K562 (cell line): ENCODE measurements around the gene MLLT6. TPM values are rescaled to one million over a fixed set of nuclear protein-coding genes. Genes with fewer than 3 reads are reported as not detected.

Source experiments
- FOXJ3 ChIP-seq: sonication (generic); formaldehyde crosslinking; IDR thresholded peaks from 2 replicates; pipeline ENCODE4 v1.4.0; 2020; ENCODE audit warnings: mild to moderate bottlenecking, missing genetic modification reagents
- GATAD2B ChIP-seq: fragments of 450-650 bp; IDR thresholded peaks from 2 replicates; pipeline ENCODE4 v1.6.1; 2017; ENCODE audit warnings: mild to moderate bottlenecking, borderline replicate concordance
- HDAC1 ChIP-seq, 2 experiments: fragments of 450-650 bp; IDR thresholded peaks; 2 replicates each; pipeline ENCODE4 v1.6.1; 2016 to 2017; ENCODE audit warnings: inconsistent platforms in 1 of 2, mild to moderate bottlenecking in 1 of 2, moderate library complexity in 1 of 2
- HDAC2 ChIP-seq: fragments of 450-650 bp; IDR thresholded peaks from 2 replicates; pipeline ENCODE4 v1.6.1; 2016; ENCODE audit warnings: mild to moderate bottlenecking
- HNRNPK ChIP-seq: fragments of 200-400 bp; formaldehyde crosslinking; IDR thresholded peaks from one replicate; pipeline ENCODE4 v1.6.1; 2018; ENCODE audit warnings: mild to moderate bottlenecking, low read depth, low read length; ENCODE audit not compliant: poor library complexity, severe bottlenecking
- MAZ ChIP-seq, 2 experiments: fragments of 450-650 bp in 1 of 2; sonication (generic) in 1 of 2; formaldehyde crosslinking; IDR thresholded peaks in 1 of 2; conservative IDR thresholded peaks in 1 of 2; 2 replicates each; pipeline versions ENCODE4 v1.4.0 to v1.5.0; 2020; ENCODE audit warnings: mild to moderate bottlenecking in 1 of 2, missing genetic modification reagents in 1 of 2
- MCM7 ChIP-seq, 2 experiments: fragments of 450-650 bp; IDR thresholded peaks; 2 replicates each; pipeline ENCODE4 v1.6.1; 2016 to 2018
- MECOM ChIP-seq: fragments of 250-450 bp; sonication (Bioruptor Pico); IDR thresholded peaks from 2 replicates; pipeline ENCODE4 v1.8.0; 2022; ENCODE audit warnings: inconsistent platforms
- MGA ChIP-seq: fragments of 450-650 bp; IDR thresholded peaks from 2 replicates; pipeline ENCODE4 v1.6.1; 2016; ENCODE audit warnings: mild to moderate bottlenecking, moderate library complexity
- POLR2H ChIP-seq: IDR thresholded peaks from 2 replicates; pipeline ENCODE4 v1.6.1; 2016; ENCODE audit warnings: missing genetic modification characterization, low read depth, mild to moderate bottlenecking, control low read depth, missing compliant biosample characterization, moderate library complexity
- ZNF253 ChIP-seq: fragments of 250-450 bp; sonication (Bioruptor Pico); conservative IDR thresholded peaks from 2 replicates; pipeline ENCODE4 v1.6.1; 2021; ENCODE audit warnings: mild to moderate bottlenecking
- ZNF282 ChIP-seq: sonication (generic); formaldehyde crosslinking; IDR thresholded peaks from 2 replicates; pipeline ENCODE4 v1.8.1; 2023; ENCODE audit warnings: missing genetic modification reagents
- ZNF644 ChIP-seq: fragments of 200-800 bp; sonication (Bioruptor generic); IDR thresholded peaks from 2 replicates; pipeline ENCODE4 v1.6.1; 2016; ENCODE audit warnings: low read depth, missing genetic modification characterization, missing compliant biosample characterization
- polyA plus RNA-seq, 8 experiments: library from polyadenylated mRNA; depleted of rRNA in 4 of 8; stranded (reverse) in 5 of 8; unstranded in 3 of 8; fragments of >200 nt; fragmentation: Nextera tagmentation in 2 of 8; fragmentation: Illumina TruSeq in 1 of 8; extraction: Ambion mirVana in 2 of 8; extraction: Trizol in 1 of 8; gene quantifications; 2 replicates each; pipeline versions ENCODE4 v1.2.1 to v1.2.3, GENCODE V29; 2011 to 2014; ENCODE audit warnings: inconsistent platforms in 1 of 8, missing spikeins in 1 of 8
- total RNA-seq, 7 experiments: library from RNA; depleted of rRNA in 6 of 7; stranded (reverse); fragments of >200 nt in 6 of 7; fragmentation: Illumina TruSeq in 2 of 7; extraction: Trizol in 2 of 7; gene quantifications; 2 replicates each; pipeline versions ENCODE4 v1.2.1 to v1.2.3, GENCODE V29; 2011 to 2021; ENCODE audit warnings: low replicate concordance in 1 of 7
- TF ChIP-seq, protein P1 (sequence below): fragments of 450-650 bp; formaldehyde crosslinking; conservative IDR thresholded peaks from 2 replicates; pipeline ENCODE4 v1.4.0; 2022; ENCODE audit warnings: mild to moderate bottlenecking, missing genetic modification characterization

Gene MLLT6
- total and polyA plus RNA-seq, 9 of the 15 experiments (the other 6 are each of a cell fraction or from before 2014, with no cell fraction given): 3.1 to 71.7 (median 30.0) TPM

DNA sequence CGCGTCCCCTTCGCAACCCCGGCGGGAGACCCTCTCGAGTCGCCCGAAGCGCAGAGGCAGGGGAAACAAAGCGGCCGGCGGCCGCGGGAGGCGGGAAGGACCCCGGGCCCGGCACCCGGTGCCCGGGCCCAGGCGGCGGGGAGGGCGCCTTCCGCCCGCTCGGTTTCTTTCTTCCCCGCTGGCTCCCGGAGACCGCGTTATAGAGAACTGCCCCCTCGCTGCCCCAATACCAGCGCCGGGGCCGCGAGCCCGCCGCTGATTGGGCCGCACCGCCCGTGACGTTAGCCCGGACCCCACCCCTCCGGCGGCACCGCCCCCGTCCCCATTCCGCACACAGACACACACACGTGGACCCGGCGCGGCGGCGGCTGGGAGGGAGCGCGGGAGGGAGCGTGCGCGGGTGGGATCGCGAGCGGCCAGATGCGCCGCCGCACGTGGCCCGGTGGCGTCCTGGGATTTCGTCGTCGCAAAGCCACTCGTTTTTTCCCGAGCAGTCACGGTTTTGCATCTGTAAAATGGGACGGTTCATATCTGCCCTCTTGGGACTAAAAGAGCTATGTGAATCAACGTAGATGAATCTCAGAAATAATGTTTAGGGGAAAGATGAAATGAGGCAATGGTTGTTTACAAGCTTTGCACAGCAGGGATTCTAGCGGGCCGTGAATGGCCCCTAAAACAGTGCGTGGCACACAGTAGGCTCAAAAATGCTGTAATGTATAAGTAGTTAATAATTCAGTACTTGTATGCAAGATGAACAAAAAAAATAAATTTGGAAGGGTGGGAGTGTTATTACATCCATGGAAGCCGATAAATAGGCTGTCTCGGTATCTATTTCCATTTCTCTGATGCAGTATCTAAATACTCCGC is 30.1 kb upstream of the MLLT6 start, which contains the start of gene EPOP (continued):
- TF ChIP-seq MGA (peak; percentile 96), HDAC1 (IDR thresholded peaks at IDR 0.05) (peak in 1 of 2 experiments; percentile 98; a peak in 3 of 4 replicates), MECOM (CRISPR knock-in tag) (0 out of 2 replicates have a peak, but pooled peaks have one; percentile 52), HDAC2 (peak; percentile 93), HNRNPK (no peak), POLR2H (no peak), GATAD2B (0 out of 2 replicates have a peak, but pooled peaks have one; percentile 50), MCM7 (IDR thresholded peaks at IDR 0.05) (no peak), ZNF253 (no peak), ZNF282 (CRISPR knock-in tag) (peak; percentile 68; the same call in 1 of the 2 replicates), MAZ (CRISPR knock-in tag; conservative IDR thresholded peaks at IDR 0.05 in 1 of 2, IDR thresholded peaks at IDR 0.05 in 1 of 2) (peak; percentile 38 to 90; a peak in 2 of 4 replicates), ZNF644 (tag) (no peak), FOXJ3 (no peak)
- TF ChIP-seq, protein P1, sequence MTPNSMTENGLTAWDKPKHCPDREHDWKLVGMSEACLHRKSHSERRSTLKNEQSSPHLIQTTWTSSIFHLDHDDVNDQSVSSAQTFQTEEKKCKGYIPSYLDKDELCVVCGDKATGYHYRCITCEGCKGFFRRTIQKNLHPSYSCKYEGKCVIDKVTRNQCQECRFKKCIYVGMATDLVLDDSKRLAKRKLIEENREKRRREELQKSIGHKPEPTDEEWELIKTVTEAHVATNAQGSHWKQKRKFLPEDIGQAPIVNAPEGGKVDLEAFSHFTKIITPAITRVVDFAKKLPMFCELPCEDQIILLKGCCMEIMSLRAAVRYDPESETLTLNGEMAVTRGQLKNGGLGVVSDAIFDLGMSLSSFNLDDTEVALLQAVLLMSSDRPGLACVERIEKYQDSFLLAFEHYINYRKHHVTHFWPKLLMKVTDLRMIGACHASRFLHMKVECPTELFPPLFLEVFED: no peak
